Ascending aorta (tissue), 2 donors: ENCODE data around the gene STIM1. TPM values are rescaled to one million over a fixed set of nuclear protein-coding genes. Genes with fewer than 3 reads are reported as not detected.

ENCODE experiments used
- DNase-seq, 2 donors: peaks; one replicate each; pipeline ENCODE4 v3.0.0-alpha.2; 2019; ENCODE audit warnings: low spot score in 2 of 2
- H3K27ac ChIP-seq, 2 donors: fragments of 200-600 bp; sonication (generic); one replicate each; pipeline ENCODE4 v1.5.1; 2016 to 2017; ENCODE audit warnings: mild to moderate bottlenecking in 1 of 2
- H3K27me3 ChIP-seq: fragments of 200-600 bp; sonication (generic); one replicate; pipeline ENCODE4 v1.5.1; 2017
- H3K36me3 ChIP-seq, 2 donors: fragments of 200-600 bp; sonication (generic); one replicate each; pipeline ENCODE4 v1.5.1; 2016
- H3K4me1 ChIP-seq, 2 donors: fragments of 200-600 bp; sonication (generic); one replicate each; pipeline ENCODE4 v1.5.1; 2016 to 2017; ENCODE audit warnings: mild to moderate bottlenecking in 1 of 2
- H3K4me3 ChIP-seq, 2 donors: fragments of 200-600 bp; sonication (generic); one replicate each; pipeline ENCODE4 v1.5.1; 2016 to 2017; ENCODE audit warnings: mild to moderate bottlenecking in 1 of 2
- H3K9me3 ChIP-seq, 2 donors: fragments of 200-600 bp; sonication (generic); one replicate each; pipeline ENCODE4 v1.5.1; 2016
- CTCF ChIP-seq, 3 experiments: fragments of 200-600 bp in 2 of 3; fragments of 450-650 bp in 1 of 3; sonication (generic) in 2 of 3; IDR thresholded peaks; one replicate each; pipeline ENCODE4 v1.5.1; 2016 to 2019; ENCODE audit warnings: antibody characterized with exemption in 3 of 3, mild to moderate bottlenecking in 1 of 3, moderate library complexity in 1 of 3
- intact Hi-C: fragments of 100-400 bp; cut with DNase I; formaldehyde crosslinking; loops from one replicate; pipeline ENCODE4 v1.15.1; 2023
- total RNA-seq: library from RNA; depleted of rRNA; stranded (reverse); fragments of >200 nt; gene quantifications from one replicate; pipeline ENCODE4 v1.1.0, GENCODE V29; 2016

STIM1 gene
- total RNA-seq, 1 donor from 2014 or later, result 48.1 TPM

- Histone ChIP-seq H3K9me3 (no peaks in the 10 kb centered on the region), H3K4me1 (no peaks in the 10 kb centered on the region), H3K4me3 (no peak overlapping the region), H3K27me3 (no peaks in the 10 kb centered on the region), H3K36me3 (peaks cover 24 to 39% of the 10 kb centered on the region in 2 donors), H3K27ac (no peak overlapping the region)
- no peak for DNase-seq
- TF ChIP-seq CTCF (IDR thresholded peaks at IDR 0.05), result no peak
- intact Hi-C loops, result no loop called here
These were observed 28.7 kb upstream of the STIM1 start for GRCh38 chr11:3826721-3827120.

GRCh38 chr11:3827434-3828186 is 27.9 kb upstream of the STIM1 start:
- peaks cover 0 to 3% of the 10 kb centered on the region in 2 donors for H3K4me1 ChIP-seq
- H3K36me3 ChIP-seq, result peaks cover 24 to 39% of the 10 kb centered on the region in 2 donors
- H3K27ac ChIP-seq, result no peak overlapping the region
- no peak overlapping the region for H3K4me3 ChIP-seq
- no peak for TF ChIP-seq CTCF (IDR thresholded peaks at IDR 0.05)
- intact Hi-C loops, result no loop called here
- H3K27me3 ChIP-seq, result no peaks in the 10 kb centered on the region
- DNase-seq, result no peak
- no peaks in the 10 kb centered on the region for H3K9me3 ChIP-seq

GRCh38 chr11:3830088-3830487 is 25.4 kb upstream of the STIM1 start:
- H3K4me1 ChIP-seq, result peaks cover 0 to 10% of the 10 kb centered on the region in 2 donors
- H3K9me3 ChIP-seq, result no peaks in the 10 kb centered on the region
- no peaks in the 10 kb centered on the region for H3K27me3 ChIP-seq
- no peak for TF ChIP-seq CTCF (IDR thresholded peaks at IDR 0.05)
- no peak for DNase-seq
- H3K36me3 ChIP-seq, result peaks cover 18 to 46% of the 10 kb centered on the region in 2 donors
- no peak overlapping the region for H3K4me3 ChIP-seq
- H3K27ac ChIP-seq, result no peak overlapping the region
- intact Hi-C loops, result no loop called here

GRCh38 chr11:3830730-3831129 is 24.7 kb upstream of the STIM1 start:
- Histone ChIP-seq H3K4me3 (no peak overlapping the region), H3K36me3 (peaks cover 16 to 45% of the 10 kb centered on the region in 2 donors), H3K4me1 (peaks cover 0 to 15% of the 10 kb centered on the region in 2 donors), H3K27ac (no peak overlapping the region), H3K27me3 (no peaks in the 10 kb centered on the region), H3K9me3 (no peaks in the 10 kb centered on the region)
- no peak for TF ChIP-seq CTCF (IDR thresholded peaks at IDR 0.05)
- intact Hi-C loops, result no loop called here
- DNase-seq, result no peak

- intact Hi-C loops, result no loop called here
- Histone ChIP-seq H3K4me3 (no peak overlapping the region), H3K27me3 (no peaks in the 10 kb centered on the region), H3K36me3 (peaks cover 16 to 37% of the 10 kb centered on the region in 2 donors), H3K4me1 (peaks cover 0 to 16% of the 10 kb centered on the region in 2 donors), H3K27ac (peak overlapping the region in 1 of 2 donors; percentile 2), H3K9me3 (no peaks in the 10 kb centered on the region)
- no peak for DNase-seq
- no peak for TF ChIP-seq CTCF (IDR thresholded peaks at IDR 0.05)
These were observed 23.9 kb upstream of the STIM1 start for GRCh38 chr11:3831378-3832239.
